KG1 (cell line): ENCODE data around the gene UVRAG.
"Not testable (repeated sequence)": the region's sequence is repeated elsewhere in the genome, so short reads cannot be mapped to it uniquely, and the experiment has no call there.

Experiments
- DNase-seq: peaks from one replicate; lab custom pipeline; 2025; lab: John Stamatoyannopoulos, UW

The UVRAG gene

GRCh38 chr11:76075716-76076115 lies 260.7 kb downstream of the UVRAG start:
- no peak for DNase-seq

GRCh38 chr11:76076253-76076652 lies 261.2 kb downstream of the UVRAG start:
- DNase-seq = not testable (repeated sequence)

GRCh38 chr11:76076749-76077148 lies 261.7 kb downstream of the UVRAG start:
- DNase-seq = no peak

DNA sequence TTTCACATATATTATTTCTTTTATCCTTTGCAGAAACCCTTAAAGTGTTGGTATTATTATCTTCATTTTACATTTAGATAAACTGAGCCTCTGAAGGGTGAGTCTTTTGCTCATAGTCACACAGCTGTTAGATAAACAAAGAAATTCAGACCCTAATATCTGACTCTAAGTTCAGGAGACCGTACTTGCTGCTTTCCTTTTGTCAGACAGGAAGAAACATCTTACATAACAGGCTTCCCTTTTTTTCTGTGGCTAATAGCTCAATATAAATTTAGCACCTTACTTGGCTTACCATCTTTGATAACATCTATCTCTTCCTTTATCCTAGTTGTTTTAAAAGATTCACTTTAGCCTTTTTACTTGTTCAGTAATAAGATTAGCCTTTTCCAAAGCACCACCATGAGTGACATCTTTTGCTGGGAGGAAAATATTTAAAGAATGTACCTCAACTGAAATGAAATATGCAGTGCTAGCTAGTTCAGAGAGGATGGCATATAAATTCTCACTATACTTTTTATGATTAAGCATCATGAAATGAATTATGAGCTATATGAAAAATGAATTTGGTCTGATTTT lies 262.7 kb downstream of the UVRAG start:
- no peak for DNase-seq

- not testable (repeated sequence) for DNase-seq
Measured at GRCh38 chr11:76081084-76081483, 266.1 kb downstream of the UVRAG start.

DNA sequence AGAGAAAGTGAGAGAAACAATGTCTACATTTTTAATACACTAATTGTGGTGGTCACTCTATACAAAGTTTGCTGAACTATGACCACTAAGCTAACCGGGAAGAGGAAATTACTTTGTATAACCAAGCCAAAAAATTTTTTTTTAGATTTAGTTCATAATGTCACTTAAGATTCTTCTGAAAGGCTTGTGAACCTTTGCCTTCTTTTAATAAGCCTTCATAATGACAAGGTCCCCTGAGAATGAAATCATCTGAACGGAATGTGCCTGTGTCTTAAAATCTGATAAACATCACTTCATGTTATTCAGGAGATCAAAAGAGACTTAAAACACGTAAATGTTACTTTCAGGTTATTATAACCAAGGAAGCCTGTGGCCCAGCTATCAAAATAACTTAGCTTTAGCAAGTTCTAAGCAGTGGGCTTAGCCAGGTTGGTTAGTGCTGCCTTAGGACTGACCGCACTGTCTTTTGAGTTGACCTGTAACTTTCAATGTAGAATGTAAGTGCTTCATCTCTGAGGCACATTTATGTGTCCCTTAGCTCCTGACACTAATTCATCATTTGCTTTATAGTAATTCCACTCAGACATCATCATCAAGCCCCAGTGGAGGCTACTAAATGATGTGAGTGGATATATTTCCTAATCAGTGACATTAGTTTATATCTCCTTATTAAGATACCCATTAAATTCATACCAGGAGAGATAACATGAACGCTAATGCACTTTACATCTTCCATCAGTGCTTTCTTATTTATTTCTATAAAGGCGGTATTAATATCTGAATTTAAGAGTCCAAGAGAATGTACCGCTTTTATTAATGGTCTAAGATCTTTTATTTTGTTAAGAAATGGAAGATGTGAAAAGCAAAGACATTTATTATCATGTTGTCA lies 268.8 kb downstream of the UVRAG start:
- DNase-seq = no peak

DNA sequence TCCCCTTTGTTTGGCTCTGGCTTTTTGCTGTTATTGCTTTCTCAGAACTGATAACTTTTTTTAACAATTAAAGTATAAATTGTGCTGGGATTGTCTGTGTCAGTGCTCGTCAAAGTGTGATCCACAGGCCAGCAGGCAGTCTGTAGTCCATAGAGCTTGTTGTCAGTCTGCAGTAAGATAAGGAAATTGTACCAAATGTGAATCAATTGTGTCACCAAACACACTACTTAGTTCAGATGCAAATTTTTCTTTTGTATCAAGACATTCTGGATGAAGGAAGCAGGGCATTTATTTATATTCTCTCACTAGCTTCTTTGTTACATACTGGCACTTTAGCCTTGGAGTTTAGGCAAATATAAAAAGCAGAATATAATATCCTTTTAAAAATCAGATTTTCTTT lies 270.3 kb downstream of the UVRAG start:
- no peak for DNase-seq

GRCh38 chr11:76086743-76087635 lies 272.0 kb downstream of the UVRAG start:
- no peak for DNase-seq

GRCh38 chr11:76087749-76088148 lies 272.7 kb downstream of the UVRAG start:
- no peak for DNase-seq

DNA sequence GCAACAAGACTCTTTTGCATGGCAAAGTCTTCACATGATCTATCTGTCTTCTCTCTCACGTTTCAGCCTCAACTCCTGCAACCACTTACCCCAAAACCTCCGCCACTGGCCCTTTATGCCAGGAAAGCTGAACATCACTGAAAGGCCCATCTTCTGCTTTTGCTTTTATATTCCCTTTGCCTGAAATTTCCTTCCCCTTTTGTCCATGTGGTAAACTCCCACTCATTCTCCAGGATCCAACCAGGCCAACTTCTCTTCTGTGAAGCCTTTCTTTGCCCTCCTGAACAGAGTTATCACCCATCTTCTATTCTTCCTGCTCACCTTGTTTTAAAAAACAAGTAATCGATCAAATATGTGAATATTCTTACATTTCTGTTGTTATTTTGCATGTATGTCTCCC lies 273.5 kb downstream of the UVRAG start:
- no peak for DNase-seq

DNA sequence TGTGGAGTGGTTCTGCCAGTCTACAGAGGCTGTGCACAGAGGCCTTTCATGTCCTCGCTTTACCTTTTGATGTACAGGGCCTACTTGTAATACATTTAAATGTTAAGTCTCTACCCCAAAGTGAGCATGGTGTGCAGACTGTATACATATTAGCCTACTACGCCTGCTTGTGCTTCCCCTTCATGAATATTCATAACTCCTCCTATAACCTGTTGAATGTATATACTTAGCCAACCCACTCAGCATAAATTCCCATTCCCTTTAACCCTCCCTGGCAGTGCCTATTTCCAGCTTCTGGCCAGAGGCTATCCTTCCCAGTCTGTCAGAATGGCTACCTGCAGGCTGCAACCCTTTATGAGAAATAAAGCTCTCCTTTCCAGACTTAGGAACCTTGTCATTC lies 275.2 kb downstream of the UVRAG start:
- no peak for DNase-seq

DNA sequence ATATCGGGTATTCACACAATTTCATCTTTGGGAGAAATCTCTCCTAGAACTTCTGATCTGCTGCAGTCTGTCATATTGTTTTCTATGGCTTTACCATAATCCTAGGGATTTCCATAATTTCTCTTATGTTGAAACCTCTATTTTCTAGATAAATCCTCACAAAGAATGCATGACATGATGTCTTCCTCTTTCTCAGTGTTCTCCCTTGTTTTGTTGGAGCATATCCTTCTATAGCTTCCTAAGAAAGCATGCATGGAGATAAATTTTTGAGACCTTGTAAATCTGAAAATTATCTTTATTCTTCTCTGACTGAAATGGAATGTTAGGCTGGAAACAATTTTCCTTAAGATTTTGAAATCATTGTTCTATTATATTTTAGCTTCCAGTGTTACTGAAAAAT lies 275.8 kb downstream of the UVRAG start:
- DNase-seq = no peak

DNA sequence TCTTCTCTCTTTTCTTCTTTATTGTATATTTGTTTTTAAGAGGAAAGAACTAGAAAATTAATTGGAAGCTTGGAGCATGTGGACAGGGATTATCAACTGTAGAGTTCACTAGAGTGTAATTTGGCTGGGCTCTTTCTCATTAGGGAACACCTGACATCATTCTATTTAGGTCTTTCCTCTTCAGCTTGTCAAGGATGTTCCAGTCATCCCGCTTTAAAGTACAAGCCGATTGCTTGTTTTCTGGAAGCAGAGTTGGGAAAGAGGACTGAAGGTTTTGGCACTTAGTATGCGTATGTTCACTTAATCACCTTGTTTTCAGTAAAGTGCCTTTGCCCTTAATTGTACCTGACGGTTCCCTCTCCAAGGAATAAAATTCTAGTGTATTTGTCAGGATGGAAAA lies 279.7 kb downstream of the UVRAG start:
- no peak for DNase-seq

- DNase-seq = no peak
Measured at GRCh38 chr11:76095891-76096290, 280.9 kb downstream of the UVRAG start.

- no peak for DNase-seq
Measured at GRCh38 chr11:76096552-76096951, 281.5 kb downstream of the UVRAG start.

- DNase-seq = no peak
Measured at GRCh38 chr11:76102802-76103201, 287.8 kb downstream of the UVRAG start.

DNA sequence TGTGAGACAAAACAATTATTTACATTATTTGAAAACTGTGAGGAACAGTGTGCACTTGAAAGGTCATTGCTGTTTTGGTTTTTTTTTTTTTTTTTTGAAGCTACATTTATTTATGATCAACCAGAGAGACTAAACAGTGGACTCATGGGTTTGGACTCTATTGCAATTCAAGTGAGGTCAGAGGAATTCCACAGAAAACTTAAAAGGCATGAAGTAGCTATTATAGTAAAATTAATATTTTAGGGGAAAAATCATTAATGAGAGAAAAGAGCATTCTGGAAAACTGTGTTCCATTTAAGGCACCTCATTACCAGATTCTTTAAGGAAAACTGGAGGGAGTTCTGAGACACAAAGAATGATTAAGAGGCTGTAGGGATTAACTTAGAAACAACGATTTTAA lies 288.4 kb downstream of the UVRAG start:
- no peak for DNase-seq

DNA sequence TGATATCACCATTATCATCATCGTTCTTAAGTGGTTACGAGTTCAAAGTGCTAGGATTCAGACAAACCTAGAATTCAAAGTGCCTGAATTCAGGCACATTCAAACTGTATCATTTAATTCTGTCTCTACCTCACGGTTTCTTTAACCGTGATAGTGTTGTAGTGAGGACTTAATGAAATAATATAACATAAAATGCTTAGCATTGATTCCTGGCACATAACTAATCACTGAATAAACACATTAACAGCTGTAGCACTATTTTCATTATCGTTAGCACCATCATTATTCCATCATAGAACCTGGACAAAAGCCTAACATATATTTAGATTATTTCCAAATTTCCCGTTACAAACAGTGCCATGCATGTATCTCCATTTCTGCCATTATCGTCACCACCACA lies 289.3 kb downstream of the UVRAG start:
- DNase-seq = no peak

- no peak for DNase-seq
Measured at GRCh38 chr11:76105637-76106036, 290.6 kb downstream of the UVRAG start.

- no peak for DNase-seq
Measured at GRCh38 chr11:76107971-76108370, 293.0 kb downstream of the UVRAG start.

DNA sequence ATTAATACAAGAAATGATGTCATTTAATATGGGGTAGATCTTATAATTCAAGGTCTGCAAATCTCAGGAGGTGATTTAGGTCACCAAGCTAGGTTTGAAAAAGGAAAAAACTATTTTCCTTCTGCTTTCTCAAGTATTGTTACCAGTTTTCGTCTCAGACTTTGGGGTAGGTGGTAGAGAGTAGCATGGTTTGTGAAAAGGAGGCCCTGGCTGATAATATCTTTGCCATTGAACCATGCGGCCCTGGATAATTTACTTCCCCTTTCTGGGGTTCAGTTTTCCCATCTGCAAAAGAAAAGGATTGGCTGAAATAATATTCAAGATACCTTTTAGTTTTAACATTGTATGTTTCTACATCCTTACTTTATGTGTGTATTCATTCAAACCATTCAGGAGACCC lies 299.2 kb downstream of the UVRAG start:
- DNase-seq = no peak

DNA sequence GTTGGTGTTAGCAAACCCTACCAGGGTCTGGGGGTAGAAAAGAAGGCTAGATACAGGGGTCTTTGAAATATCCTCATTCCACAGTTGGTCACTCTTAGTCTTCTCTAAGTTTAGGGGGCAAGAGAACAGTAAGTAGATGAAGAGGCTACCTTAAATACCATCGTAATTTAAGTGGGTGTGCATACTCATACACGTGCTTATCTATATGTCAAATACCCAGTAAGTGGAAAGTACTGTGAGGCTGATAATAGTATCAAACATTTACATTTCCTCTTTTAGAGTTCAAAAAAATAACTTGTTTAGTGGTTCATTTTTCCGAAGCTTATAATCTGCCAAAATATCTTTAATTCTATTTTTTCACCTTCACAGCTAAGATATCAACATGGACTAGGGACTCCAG lies 300.5 kb downstream of the UVRAG start:
- no peak for DNase-seq

- no peak for DNase-seq
Measured at GRCh38 chr11:76119032-76119431, 304.0 kb downstream of the UVRAG start.
